CD4-positive, alpha-beta T cell (primary cell): ENCODE results near the gene MED31. TPM values are rescaled to one million over a fixed set of nuclear protein-coding genes. Genes with fewer than 3 reads are reported as not detected.

Experiments used
- ATAC-seq: fragments of 200-7000 bp; cut with Tn5 transposase; one replicate; pipeline ENCODE4 v1.10.0; 2022; ENCODE audit warnings: mild to moderate bottlenecking; ENCODE audit not compliant: poor library complexity
- CTCF ChIA-PET: fragments of 350-600 bp; sonication (Branson Sonifier 250); formaldehyde crosslinking; loops from one replicate; lab custom pipeline; 2021; ENCODE audit warnings: antibody characterized with exemption, inconsistent platforms; lab: Charles Lee
- POLR2A ChIA-PET: fragments of 350-600 bp; sonication (Branson Sonifier 250); formaldehyde crosslinking; loops from one replicate; lab custom pipeline; 2021; ENCODE audit warnings: antibody characterized with exemption, inconsistent platforms; lab: Charles Lee
- DNase-seq, 14 experiments: peaks; one replicate each; pipeline ENCODE4 v3.0.0-alpha.2; 2013 to 2020; ENCODE audit warnings: mixed read lengths in 2 of 14
- H3K27ac ChIP-seq, 2 donors: one replicate each; pipeline versions ENCODE4 v1.5.1 to v1.7.0; 2013; ENCODE audit warnings: low read length in 2 of 2, low read depth in 1 of 2, mild to moderate bottlenecking in 1 of 2
- H3K27me3 ChIP-seq, 2 experiments: 1 replicate in 1 of 2; 2 replicates in 1 of 2; pipeline versions ENCODE4 v1.6.1 to v1.7.0; 2013; ENCODE audit warnings: low read length in 2 of 2, control low read depth in 1 of 2, mild to moderate bottlenecking in 1 of 2, moderate library complexity in 1 of 2; ENCODE audit not compliant: insufficient read depth in 2 of 2, control insufficient read depth in 1 of 2
- H3K36me3 ChIP-seq: one replicate; pipeline ENCODE4 v1.6.1; 2013; ENCODE audit warnings: low read length, control low read depth; ENCODE audit not compliant: insufficient read depth
- H3K4me1 ChIP-seq: one replicate; pipeline ENCODE4 v1.6.1; 2013; ENCODE audit warnings: low read length, control low read depth; ENCODE audit not compliant: insufficient read depth
- H3K4me3 ChIP-seq: one replicate; pipeline ENCODE4 v1.5.1; 2013; ENCODE audit warnings: mild to moderate bottlenecking, low read length, moderate library complexity
- H3K9me3 ChIP-seq, 2 experiments: 1 replicate in 1 of 2; 2 replicates in 1 of 2; pipeline versions ENCODE4 v1.6.1 to v1.7.0; 2013; ENCODE audit warnings: low read length in 2 of 2, mild to moderate bottlenecking in 2 of 2, control low read depth in 1 of 2, moderate library complexity in 1 of 2; ENCODE audit not compliant: control insufficient read depth in 1 of 2, insufficient read depth in 1 of 2
- H3K27ac Mint-ChIP-seq: one replicate; pipeline ENCODE4 v1.8.0; 2020; ENCODE audit warnings: mixed read lengths
- H3K27me3 Mint-ChIP-seq: one replicate; pipeline ENCODE4 v1.8.0; 2021; ENCODE audit warnings: mixed read lengths
- H3K36me3 Mint-ChIP-seq: one replicate; pipeline ENCODE4 v1.8.0; 2021; ENCODE audit warnings: low read depth, mixed read lengths
- H3K4me1 Mint-ChIP-seq: one replicate; pipeline ENCODE4 v1.8.0; 2021; ENCODE audit warnings: low read depth, mixed read lengths
- H3K4me3 Mint-ChIP-seq: one replicate; pipeline ENCODE4 v1.8.0; 2020; ENCODE audit warnings: mild to moderate bottlenecking, mixed read lengths
- H3K9me3 Mint-ChIP-seq: one replicate; pipeline ENCODE4 v1.8.0; 2020; ENCODE audit warnings: mixed read lengths
- intact Hi-C, 2 experiments: fragments of 100-400 bp; cut with DNase I in 1 of 2; cut with micrococcal nuclease in 1 of 2; formaldehyde crosslinking; loops; one replicate each; pipeline versions ENCODE4 v1.15.1 to v1.9.0; 2023 to 2025; cut with DNase I, micrococcal nuclease
- total RNA-seq, 174 experiments: library from RNA in 2 of 174; stranded (reverse) in 2 of 174; gene quantifications; one replicate each; pipeline ENCODE4 v1.2.3 and lab custom pipeline; 2021 to 2026
- TF ChIP-seq, protein P1 (sequence below): fragments of 200-600 bp; IDR thresholded peaks from one replicate; pipeline ENCODE4 v1.8.0; 2022; ENCODE audit warnings: antibody characterized with exemption, mild to moderate bottlenecking

MED31 gene
- total RNA-seq, 2 experiments from 2014 or later: 31.4 to 32.0 TPM

DNA sequence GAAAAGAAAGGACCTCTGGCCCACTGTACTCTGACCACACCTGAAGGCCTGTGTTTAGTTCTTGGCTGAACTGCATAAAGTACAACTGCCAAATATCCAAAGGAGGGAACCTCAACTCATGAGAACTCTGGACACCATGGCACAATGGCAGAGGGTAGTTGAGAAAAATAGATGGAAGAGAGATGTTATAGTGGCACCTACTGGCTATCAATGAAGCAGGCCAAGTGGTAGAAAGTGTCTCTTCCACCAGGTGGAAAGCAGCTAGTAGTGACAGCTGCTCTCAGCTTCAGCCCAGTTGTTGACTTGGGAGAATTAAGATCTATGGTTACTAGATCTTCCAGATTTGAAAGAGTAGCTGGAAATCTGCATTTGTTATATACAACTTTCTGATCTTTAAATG is 3.2 kb downstream of the MED31 start:
- no peak for ATAC-seq
- no peaks in the 10 kb centered on the region for H3K9me3 Mint-ChIP-seq
- ChIA-PET CTCF (interaction anchor here (0.9 kb wide), 1 partner anchor 175 kb away, joined by 3 read pairs; no protein-coding TSS in a partner anchor), POLR2A (no interaction called here)
- Histone ChIP-seq H3K9me3 (peaks cover 0 to 6% of the 10 kb centered on the region in 2 experiments), H3K27ac (no peak overlapping the region), H3K36me3 (peaks cover 44% of the 10 kb centered on the region), H3K4me3 (no peak overlapping the region), H3K27me3 (no peaks in the 10 kb centered on the region), H3K4me1 (peaks cover 22% of the 10 kb centered on the region)
- peak in 3 of 14 experiments; percentile 21 to 52 (median 40) for DNase-seq
- peaks cover 79% of the 10 kb centered on the region for H3K36me3 Mint-ChIP-seq
- H3K27ac Mint-ChIP-seq: peak overlapping the region; percentile 70
- TF ChIP-seq, protein P1, sequence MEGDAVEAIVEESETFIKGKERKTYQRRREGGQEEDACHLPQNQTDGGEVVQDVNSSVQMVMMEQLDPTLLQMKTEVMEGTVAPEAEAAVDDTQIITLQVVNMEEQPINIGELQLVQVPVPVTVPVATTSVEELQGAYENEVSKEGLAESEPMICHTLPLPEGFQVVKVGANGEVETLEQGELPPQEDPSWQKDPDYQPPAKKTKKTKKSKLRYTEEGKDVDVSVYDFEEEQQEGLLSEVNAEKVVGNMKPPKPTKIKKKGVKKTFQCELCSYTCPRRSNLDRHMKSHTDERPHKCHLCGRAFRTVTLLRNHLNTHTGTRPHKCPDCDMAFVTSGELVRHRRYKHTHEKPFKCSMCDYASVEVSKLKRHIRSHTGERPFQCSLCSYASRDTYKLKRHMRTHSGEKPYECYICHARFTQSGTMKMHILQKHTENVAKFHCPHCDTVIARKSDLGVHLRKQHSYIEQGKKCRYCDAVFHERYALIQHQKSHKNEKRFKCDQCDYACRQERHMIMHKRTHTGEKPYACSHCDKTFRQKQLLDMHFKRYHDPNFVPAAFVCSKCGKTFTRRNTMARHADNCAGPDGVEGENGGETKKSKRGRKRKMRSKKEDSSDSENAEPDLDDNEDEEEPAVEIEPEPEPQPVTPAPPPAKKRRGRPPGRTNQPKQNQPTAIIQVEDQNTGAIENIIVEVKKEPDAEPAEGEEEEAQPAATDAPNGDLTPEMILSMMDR: no peak
- peaks cover 87% of the 10 kb centered on the region for H3K4me1 Mint-ChIP-seq
- H3K4me3 Mint-ChIP-seq: peak overlapping the region; percentile 54
- H3K27me3 Mint-ChIP-seq: no peaks in the 10 kb centered on the region
- intact Hi-C loops: loop anchor here in 1 of 2 experiments (2.0 to 10.0 kb wide), 3 partner anchors 175 to 1223 kb away; partner anchors contain the start of genes DERL2, MIS12 and RPAIN

DNA sequence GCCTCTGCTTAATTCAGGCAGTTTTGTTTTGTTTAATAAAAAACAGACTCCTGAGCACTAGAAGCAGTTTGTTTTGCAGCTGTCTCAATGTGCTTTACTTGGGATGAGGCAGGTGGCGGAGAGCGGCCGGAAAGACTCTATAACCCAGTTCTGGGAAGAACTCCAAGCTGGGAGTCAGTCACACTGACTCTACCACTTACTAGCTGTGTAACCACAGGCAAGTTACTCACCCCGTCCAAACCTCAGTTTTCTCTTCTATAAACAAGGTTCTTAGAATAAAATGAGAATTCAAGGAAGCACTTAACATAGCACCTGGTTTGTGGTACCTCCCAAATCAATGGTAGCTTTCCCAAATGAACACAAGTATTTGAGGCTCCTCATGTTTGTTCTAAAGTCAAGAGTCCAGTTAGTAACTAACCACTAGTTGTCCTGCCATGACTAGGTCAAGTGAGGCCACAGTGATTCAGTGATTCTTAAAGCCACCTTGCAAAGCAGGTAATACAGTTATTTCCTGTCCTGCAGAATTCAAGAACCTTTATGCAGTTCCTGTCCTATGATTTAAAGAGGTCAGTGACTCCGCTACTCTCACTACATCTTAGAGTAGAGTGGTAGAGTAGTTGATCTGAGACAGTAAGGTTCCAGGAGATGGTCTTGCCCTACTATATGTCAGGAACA is 7.8 kb downstream of the MED31 start:
- H3K9me3 Mint-ChIP-seq: no peaks in the 10 kb centered on the region
- peak overlapping the region; percentile 99 for H3K4me3 Mint-ChIP-seq
- DNase-seq (no peak), ATAC-seq (no peak)
- H3K27ac Mint-ChIP-seq: peak overlapping the region; percentile 95
- no peaks in the 10 kb centered on the region for H3K9me3 ChIP-seq
- H3K4me1 ChIP-seq: peaks cover 27% of the 10 kb centered on the region
- no peaks in the 10 kb centered on the region for H3K27me3 Mint-ChIP-seq
- H3K36me3 ChIP-seq: peaks cover 46% of the 10 kb centered on the region
- H3K4me1 Mint-ChIP-seq: peaks cover 91% of the 10 kb centered on the region
- no peak overlapping the region for H3K27ac ChIP-seq
- no peak overlapping the region for H3K4me3 ChIP-seq
- TF ChIP-seq, protein P1: no peak
- ChIA-PET POLR2A (no interaction called here), CTCF (no interaction called here)
- intact Hi-C loops: loop anchor here (5.0 to 10.0 kb wide), 3 partner anchors 171 to 1219 kb away; partner anchors contain the start of genes DERL2 (in 1 of the 2), MIS12 (in 1 of the 2) and RPAIN (in 1 of the 2)
- no peaks in the 10 kb centered on the region for H3K27me3 ChIP-seq
- peaks cover 76% of the 10 kb centered on the region for H3K36me3 Mint-ChIP-seq

DNA sequence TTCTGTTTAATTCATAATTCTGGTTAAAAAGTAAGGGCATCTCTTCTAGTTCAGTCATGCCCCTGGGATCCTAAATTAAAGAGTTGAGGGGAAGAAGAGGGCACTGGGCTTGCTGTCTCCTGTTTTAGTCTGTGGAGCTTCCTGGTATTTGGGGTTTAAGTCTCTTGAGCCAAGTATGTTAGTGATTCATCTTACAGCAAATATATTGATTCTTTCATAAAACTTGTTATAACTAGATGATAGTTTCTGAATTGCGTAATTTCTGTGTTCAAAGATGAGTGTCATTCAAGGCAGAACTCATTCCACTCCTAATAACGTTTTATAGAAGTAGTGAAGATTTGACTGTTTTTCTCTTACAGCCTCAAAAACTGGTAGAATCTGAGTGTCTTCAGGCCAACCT is 8.8 kb downstream of the MED31 start:
- Mint-ChIP-seq H3K9me3 (no peaks in the 10 kb centered on the region), H3K4me3 (peak overlapping the region; percentile 99), H3K36me3 (peaks cover 66% of the 10 kb centered on the region), H3K27ac (peak overlapping the region; percentile 95), H3K27me3 (no peaks in the 10 kb centered on the region), H3K4me1 (peaks cover 89% of the 10 kb centered on the region)
- CTCF ChIA-PET: interaction anchor here (1.4 kb wide), 1 partner anchor 8 kb away, joined by 5 read pairs; no protein-coding TSS in a partner anchor
- ATAC-seq (no peak), DNase-seq (no peak)
- H3K9me3 ChIP-seq: no peaks in the 10 kb centered on the region
- H3K4me1 ChIP-seq: peaks cover 37% of the 10 kb centered on the region
- intact Hi-C loops: loop anchor here (5.0 to 10.0 kb wide), 3 partner anchors 170 to 1218 kb away; partner anchors contain the start of genes DERL2 (in 1 of the 2), MIS12 (in 1 of the 2) and RPAIN (in 1 of the 2)
- H3K27me3 ChIP-seq: no peaks in the 10 kb centered on the region
- peaks cover 36% of the 10 kb centered on the region for H3K36me3 ChIP-seq
- no peak overlapping the region for H3K27ac ChIP-seq
- POLR2A ChIA-PET: interaction anchor here (3.7 to 3.8 kb wide), 2 partner anchors 9 to 15 kb away, joined by 13 to 30 read pairs; partner anchors contain the start of genes C17orf100 and MED31
- TF ChIP-seq, protein P1: no peak
- H3K4me3 ChIP-seq: no peak overlapping the region
